HG02678 (cell line): ENCODE results near the gene PMEPA1.

ENCODE experiments used
- ATAC-seq: cut with Tn5 transposase; IDR thresholded peaks from one replicate; pipeline ENCODE4 v1.9.1; 2021; ENCODE audit warnings: mild to moderate bottlenecking, moderate library complexity; ENCODE audit not compliant: unreplicated experiment

The PMEPA1 gene

DNA sequence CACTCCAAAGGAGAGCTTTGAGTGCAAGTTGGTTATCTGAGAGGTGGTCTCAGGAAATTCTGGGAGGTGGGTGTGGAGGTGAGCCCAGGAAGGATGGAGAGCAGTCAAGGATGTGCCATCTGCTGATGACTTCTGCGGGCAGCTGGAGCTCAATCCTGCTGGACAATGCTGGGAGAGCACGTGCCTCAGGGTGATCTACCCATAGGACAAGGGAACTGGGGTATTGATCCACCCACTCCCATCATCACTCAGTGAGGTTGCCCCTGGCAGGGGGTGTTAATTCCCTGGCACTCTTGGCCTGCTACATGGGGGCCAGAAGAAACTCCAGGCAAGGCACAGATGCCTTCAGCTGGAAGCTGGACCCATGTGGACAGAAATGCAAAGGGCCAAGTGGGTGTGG is 82.5 kb downstream of the PMEPA1 start:
- ATAC-seq = no peak

DNA sequence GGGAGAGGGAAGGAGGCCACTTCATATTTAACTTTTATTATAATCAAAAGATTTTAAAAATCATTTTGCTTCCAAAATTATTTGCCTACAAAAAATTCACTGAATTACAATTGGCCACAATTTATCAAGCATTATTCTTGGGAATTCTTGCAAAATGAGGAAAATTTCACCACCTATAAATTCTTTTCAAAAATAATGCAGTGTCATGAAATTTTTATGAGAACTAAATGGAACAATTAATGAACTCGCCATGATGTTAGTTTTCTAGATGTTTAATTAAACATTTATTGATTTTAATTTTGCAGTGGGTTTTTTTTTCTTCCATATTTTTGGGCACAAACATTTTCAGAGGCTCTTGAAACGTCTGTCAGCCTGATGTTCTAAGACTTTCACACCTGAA is 83.8 kb downstream of the PMEPA1 start:
- ATAC-seq = no peak

DNA sequence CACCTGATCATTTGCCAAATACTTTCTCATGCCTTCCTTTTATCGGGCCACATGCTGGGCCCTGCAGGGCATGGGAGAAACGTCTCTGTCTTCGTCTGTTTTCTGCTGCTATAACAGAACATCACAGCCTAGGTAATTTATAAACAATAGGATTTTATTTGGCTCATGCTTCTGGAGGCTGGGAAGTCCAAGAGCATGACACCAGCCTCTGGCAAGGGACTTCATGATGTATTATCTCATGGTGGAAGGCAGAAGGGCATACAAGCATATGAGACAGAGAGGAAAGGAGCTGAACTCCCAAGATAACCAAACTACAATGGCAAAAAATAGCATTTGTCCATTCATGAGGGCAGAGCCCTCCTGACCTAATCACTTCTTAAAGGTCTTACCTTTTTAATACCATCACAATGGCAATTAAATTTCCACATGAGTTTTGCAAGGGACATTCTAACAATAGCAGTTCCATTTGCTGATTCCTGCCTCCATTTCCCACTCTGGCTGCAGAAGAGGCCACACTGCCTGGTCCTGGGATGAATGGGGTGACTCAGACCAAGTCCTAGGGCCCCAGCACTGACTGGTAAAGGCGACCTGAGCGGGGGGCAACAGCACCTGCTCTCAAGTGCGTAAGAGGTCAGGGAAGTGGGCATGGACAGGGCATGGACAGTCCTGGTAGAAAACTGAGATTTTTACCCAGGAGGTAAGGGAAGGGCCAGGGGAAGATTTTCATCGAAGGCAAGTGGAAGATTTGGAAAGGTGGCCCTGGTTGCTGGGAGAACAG is 84.4 kb downstream of the PMEPA1 start:
- no peak for ATAC-seq

- ATAC-seq = no peak
Observed at GRCh38 chr20:57624124-57624523, 85.7 kb downstream of the PMEPA1 start.

DNA sequence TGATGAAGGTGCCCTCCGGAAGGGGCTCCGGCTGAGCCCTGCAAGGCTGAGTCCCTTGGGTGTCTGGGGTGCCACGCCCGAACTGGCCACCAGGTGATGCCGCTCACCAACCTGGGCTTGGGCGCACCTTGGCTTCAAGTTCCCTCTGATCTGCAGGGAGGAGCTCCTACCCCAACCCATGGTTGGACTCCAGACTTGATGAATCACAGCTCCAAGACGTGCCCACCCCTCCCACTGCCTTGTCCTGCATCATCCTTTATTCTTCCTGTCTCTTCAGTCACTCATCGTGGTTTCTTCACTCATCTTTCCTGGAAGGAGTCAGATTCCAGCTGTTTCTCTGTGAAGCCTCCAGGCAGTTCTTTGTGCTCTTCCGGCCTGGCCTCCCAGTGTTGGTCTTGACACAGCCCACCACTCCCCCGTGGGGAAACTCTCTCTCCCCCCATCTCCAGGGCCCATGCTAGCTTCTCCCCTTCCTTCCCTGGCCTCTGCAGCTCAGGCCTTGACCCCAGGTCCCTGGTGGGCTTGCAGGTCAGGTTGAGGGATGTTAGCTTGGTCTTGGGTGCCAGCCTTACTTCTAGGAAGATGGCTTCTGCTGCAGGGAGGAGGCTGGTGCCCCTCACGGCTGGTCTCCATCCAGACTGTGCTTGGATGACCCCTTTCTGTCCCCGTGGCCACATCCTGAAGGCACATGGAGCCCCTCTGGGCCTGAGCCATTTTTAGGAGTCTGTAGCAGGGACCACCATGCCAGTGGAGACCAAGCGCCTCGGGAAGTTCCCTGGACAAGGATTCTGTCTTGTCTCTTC is 87.0 kb downstream of the PMEPA1 start:
- no peak for ATAC-seq

GRCh38 chr20:57622201-57622570 is 87.6 kb downstream of the PMEPA1 start:
- ATAC-seq = no peak

GRCh38 chr20:57621421-57622200 is 88.2 kb downstream of the PMEPA1 start:
- ATAC-seq = no peak

- no peak for ATAC-seq
Observed at GRCh38 chr20:57620999-57621398, 88.8 kb downstream of the PMEPA1 start.

GRCh38 chr20:57620274-57620990 is 89.4 kb downstream of the PMEPA1 start, which contains the start of gene ZBP1:
Gene ZBP1 (minus strand): TSS chr20:57620426. CDS start chr20:57620295, 131 bp downstream.
- ATAC-seq = peak; percentile 68

DNA sequence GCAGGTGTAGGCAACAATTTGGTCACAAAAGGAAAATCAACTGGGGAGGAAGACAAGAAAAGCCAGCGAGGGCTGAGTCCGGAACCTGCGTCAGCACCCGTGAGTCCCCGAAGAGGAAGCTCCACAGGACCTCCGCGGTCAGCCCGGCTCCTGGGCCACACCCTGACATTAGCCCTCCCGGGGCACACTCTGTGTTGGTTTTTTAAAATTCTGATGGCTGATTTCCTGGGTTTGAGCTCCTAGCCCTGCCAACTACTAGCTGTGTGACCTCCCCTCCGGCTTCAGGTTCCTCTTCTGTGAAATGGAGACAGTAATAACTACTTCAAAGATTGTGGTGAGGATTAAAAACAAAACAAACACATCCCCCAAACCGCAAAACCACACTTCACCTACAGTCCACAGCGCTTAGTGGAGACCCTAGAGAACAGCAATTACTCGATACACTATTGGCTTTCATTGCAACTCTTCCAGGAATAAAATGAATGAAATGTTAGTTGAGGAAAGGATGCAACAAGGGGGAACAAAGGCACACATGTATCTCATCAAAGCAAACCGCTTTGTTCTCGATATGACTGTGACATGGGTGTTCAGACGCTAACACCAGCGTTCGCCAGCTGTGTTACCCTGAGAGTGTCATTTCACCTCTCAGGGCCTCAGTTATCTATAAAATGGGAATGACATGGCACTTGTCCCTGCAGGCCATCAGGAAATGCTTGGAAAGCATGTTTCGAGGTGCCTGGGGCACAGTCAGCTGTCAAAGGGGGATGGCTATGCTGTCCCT is 90.6 kb downstream of the PMEPA1 start:
- ATAC-seq = peak; percentile 48

DNA sequence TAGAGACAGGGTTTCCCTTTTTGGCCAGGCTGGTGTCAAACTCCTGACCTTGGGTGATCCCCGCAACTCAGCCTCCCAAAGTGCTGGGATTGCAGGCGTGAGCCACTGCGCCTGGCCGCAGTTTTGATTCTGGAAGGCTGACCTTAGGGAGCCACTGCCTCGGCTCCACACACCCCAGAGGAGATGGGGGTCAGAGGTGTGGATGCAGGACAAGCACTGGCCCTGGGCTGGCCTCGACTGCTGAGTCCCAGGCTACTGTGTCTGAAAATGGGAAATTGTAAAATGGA is 91.1 kb downstream of the PMEPA1 start:
- ATAC-seq = no peak

DNA sequence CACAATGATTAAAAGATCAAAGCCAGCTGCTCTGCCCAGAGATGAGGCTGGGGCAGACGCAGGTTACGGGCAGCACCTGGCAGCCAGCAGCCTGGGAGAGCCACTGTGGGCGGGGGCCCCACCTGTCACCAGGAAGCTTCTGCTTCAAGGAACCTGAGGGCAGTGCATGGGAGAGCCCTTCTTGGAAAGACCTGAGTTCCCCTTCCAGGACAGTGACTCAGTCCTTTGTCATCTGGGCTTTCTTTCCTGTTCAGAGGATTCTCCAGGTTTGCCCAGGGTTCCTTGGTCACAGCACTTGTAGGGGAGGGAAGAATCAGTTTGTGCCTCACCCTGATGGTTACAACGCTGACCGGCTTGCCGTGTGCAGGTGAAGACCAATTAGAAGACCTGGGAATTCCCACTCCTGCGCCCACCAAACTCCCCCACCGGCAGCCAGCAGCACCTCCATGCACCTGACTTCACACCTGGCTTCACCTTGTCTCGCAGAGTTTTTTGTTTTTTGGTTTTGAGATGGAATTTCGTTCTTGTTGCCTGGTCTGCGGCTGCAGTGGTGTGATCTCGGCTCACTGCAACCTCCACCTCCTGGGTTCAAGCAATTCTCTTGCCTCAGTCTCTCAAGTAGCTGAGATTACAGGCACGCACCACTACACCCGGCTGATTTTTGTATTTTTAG is 91.6 kb downstream of the PMEPA1 start:
- ATAC-seq = no peak

DNA sequence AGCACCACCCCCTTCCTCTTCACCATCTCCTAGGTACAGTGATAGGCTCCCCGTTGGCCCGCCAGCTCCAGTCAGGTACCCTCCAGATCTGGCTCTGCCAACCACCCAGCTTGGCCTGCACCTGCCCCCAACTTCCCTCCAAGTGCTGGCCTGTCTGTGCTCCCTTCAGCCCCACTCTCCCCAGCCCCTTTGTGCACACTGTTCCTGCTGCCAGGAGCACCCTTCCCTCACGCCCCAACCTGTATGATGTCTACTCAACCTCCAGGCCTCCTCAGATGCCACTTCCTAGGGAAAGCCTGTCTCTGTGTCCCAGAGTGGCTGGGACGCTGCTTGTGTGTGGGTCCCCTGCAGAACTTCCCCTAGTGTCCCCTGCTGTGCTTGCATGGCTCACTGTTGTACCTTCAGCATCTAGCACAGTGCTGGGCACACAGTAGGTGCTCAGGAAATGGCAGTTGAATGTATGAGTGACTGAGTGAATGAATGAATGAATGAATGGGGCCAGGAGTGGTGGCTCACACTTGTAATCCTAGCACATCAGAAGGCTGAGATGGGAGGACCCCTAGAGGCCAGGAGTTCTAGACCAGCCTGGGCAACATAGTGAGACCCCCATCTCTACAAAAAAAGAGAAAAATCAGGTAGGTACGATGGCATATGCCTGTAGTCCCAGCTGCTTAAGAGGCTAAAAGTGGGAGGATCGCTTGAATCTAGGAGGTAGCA is 92.6 kb downstream of the PMEPA1 start:
- ATAC-seq = no peak

DNA sequence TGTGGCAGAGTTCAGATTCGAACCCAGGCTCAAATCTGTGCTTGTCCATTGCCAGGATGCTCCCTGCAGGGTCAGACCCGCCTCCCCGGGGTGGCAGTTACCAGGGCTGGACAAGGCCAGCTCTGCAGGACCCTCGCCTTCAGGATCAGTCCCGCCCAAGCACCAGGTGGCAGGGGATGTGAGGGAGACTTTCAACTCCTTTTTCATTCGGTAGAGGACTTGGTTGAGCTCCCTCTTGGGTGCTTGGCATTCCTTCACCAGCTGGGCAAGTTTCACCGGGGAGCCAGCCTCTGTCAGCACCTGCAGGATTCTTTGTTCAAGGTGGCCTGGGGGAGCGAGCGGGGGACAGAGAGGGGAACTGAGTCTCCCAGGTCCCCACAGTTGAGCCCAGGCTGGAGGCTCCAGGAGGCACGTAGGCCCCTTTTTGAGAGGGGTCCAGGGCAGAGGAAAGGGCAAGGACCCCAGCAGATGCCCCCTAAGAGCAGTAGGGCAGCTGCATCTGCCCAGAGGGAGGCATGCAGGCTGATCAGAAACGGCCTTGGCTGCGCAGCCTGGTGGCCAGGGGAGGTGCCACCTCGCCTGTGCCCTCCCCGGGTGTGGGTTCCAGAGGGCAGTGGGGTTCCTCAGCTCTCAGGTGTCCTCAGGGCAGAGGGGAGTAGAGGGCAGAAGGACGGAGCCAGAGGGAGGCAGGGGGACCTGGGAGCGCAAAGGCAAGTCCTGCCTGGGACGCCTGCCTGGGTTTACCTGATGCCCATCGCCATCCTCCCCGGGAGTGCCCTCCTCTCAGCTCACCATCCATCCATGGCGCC is 93.5 kb downstream of the PMEPA1 start:
- no peak for ATAC-seq

- ATAC-seq = no peak
Observed at GRCh38 chr20:57615445-57615811, 94.4 kb downstream of the PMEPA1 start.

DNA sequence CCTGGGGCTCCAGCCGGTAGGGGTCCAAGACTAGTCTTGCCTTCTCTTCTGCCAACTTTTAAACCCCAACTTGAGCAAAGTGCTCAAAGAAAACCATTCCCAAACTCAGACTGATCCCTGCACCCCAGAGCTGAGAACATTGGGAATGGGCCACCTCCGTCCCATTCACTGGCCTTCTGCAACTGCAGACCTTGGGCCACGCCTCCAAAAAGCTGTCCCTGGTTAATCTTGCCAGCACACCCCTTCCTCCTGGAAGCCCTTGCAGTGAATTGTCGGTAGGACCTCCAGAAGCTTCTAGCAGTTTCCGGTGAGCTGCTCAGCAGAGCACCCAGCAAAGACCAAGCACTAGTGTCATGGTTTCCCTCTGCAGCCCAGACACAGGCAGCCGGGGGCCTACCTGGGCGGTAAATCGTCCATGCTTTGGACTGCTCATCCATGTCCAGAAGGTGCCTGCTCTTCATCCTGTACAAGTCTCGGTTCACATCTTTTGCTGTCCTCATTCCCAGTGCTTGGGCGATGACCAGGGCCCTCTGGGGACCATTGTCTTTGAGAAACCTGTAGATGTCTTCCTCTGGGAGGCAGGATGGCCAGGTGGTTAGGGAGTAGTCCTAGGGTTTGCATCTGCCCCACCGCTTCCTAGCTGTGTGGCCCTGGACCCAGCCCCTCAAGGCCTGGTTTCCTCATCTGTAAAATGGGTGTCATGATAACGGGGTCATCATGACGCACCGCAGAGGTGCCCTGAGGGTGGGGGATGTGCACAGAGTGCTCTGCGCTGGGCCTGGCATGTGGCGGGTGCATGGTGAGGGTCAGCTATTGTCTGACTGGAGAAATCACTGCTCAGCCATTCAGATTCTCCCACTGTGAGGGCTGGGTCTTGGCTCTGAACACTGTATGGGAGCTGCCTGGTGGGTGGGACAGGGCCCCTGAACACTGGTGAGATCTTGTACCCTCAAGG is 95.0 kb downstream of the PMEPA1 start:
- ATAC-seq = no peak

DNA sequence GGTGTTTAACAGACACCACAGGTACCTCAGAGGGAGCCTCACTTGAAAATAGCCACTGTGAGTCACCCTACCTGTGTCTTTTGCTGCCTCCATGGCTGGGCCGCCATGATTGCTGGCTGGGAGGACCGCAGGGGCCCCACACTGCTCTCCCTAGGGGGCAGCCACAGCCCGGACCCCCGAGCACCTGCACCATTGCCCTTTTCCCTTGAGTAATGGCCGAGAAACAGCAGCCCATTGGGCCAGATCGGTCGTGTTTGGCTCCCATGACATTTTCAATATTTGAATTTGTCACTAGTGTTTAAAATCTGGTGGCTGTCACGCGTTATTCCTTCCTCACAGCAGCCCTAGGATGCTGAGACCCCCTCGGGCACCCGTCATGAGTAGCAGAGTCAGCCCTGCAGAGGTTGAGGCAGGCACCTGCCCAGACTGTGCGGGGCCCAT is 96.3 kb downstream of the PMEPA1 start:
- no peak for ATAC-seq
